ENCODE measurements around the gene DNAL1.
A peak's percentile ranks its signal among the peaks of the same experiment; 100 is the strongest.

GRCh38 chr14:73644531-73645247 is at the start of gene DNAL1:
- TF ChIP-seq CTCF (IDR thresholded peaks at IDR 0.05) (peak in 2 of 4 experiments; percentile 23 to 40), POLR2A (IDR thresholded peaks at IDR 0.05) (peak; percentile 32)

All from prostate gland (tissue), 2 donors.